ENCODE data around the gene GALNT2.

DNA sequence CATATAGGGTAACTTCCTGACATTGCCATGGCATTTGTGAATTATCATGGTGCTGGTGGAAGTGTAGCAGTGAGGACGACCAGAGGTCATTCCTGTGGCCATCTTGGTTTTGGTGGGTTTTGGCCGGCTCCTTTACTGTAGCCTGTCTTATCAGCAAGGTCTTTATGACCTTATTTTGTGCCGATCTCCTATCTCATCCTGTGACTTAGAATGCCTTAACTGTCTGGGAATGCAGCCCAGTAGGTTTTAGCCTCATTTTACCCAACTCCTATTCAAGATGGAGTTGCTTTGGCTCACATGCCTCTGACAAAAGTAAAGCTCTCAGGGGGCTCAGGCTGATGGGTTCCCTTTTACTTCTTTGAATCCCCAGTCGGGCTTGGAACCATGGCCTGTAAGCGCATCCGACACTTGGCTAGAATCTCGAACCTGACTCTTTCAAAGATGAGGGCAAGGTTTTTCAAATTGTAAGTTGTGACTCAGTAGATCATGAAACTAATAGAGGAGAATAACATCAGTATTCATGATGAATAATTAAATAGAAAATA is 85.0 kb downstream of the GALNT2 start:
- no peak for TF ChIP-seq POLR2A (IDR thresholded peaks at IDR 0.05)
- TF ChIP-seq CTCF (IDR thresholded peaks at IDR 0.05 in 8 of 11, conservative IDR thresholded peaks at IDR 0.05 in 3 of 11): no peak
- no peak for TF ChIP-seq POLR2AphosphoS5 (IDR thresholded peaks at IDR 0.05)

Data from spleen (tissue), 7 donors.